GM19397 (cell line): Measurements from ENCODE around the gene RALGDS.
"Not testable (repeated sequence)": the region's sequence is repeated elsewhere in the genome, so short reads cannot be mapped to it uniquely, and the experiment has no call there.

ENCODE experiments used
- ATAC-seq: cut with Tn5 transposase; IDR thresholded peaks from one replicate; pipeline ENCODE4 v1.9.1; 2021; ENCODE audit warnings: mild to moderate bottlenecking, moderate library complexity; ENCODE audit not compliant: unreplicated experiment

RALGDS gene

GRCh38 chr9:133121198-133121914 lies at the start of gene RALGDS:
Gene RALGDS, minus strand, starts transcription at chr9:133121240. Its CDS starts 86 bp downstream, at chr9:133121154.
- peak; percentile 70 for ATAC-seq

DNA sequence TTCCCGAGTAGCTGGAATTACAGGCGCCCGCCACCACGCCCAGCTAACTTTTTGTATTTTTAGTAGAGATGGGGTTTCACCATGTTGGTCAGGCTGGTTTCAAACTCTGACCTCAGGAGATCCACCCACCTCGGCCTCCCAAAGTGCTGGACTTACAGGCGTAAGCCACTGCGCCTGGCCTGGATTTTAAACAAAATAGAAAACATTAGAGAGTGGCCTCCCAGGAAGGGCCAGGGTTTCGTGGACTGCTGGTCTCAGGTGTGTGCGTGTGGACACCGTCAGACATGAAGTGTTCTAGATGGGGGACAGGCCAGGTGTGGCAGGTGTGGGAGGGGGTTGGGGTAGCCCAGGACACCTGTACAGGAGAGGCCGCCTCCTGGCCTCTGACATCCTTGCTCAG lies 49.7 kb upstream of the RALGDS start:
- no peak for ATAC-seq

- ATAC-seq, result not testable (repeated sequence)
Measured at GRCh38 chr9:133169687-133170086, 48.6 kb upstream of the RALGDS start.

- ATAC-seq, result no peak
Measured at GRCh38 chr9:133169102-133169501, 48.1 kb upstream of the RALGDS start.

GRCh38 chr9:133168432-133168831 lies 47.4 kb upstream of the RALGDS start:
- no peak for ATAC-seq

- ATAC-seq, result no peak
Measured at GRCh38 chr9:133167769-133168168, 46.7 kb upstream of the RALGDS start.

DNA sequence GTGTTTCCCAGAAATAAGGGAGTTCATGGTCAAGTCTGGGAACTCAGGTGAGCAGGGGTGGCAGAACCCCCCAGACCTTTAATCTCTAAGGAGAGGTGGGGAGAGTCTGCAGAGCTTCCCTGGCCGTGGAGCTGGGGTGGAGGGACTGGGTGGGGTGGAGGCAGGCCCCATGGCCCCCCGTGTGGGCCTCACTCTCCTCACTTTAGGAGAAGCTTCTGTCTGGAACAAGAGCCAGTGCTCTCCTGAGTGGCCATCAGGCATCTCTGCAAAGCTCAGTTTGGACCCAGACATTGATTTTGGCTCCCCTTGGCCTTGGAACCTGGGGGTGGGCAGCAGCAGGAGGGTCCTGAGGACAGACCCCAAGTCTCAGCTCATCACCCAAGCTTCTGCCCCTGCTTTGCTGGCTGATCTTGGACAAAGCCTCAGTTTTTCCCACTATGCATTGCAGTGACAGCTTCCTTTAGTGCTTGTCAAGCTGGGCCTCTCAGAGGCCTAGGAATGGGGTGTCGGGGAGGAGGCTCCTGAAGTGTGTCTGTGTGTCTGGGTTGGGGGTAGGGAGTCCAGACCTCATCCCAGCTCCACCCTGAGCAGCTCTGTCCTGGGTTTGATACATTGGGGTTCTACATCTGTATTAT lies 46.2 kb upstream of the RALGDS start:
- ATAC-seq, result no peak

- no peak for ATAC-seq
Measured at GRCh38 chr9:133166392-133166791, 45.4 kb upstream of the RALGDS start.

- no peak for ATAC-seq
Measured at GRCh38 chr9:133165452-133165730, 44.4 kb upstream of the RALGDS start.

- ATAC-seq, result no peak
Measured at GRCh38 chr9:133164191-133164590, 43.2 kb upstream of the RALGDS start.

DNA sequence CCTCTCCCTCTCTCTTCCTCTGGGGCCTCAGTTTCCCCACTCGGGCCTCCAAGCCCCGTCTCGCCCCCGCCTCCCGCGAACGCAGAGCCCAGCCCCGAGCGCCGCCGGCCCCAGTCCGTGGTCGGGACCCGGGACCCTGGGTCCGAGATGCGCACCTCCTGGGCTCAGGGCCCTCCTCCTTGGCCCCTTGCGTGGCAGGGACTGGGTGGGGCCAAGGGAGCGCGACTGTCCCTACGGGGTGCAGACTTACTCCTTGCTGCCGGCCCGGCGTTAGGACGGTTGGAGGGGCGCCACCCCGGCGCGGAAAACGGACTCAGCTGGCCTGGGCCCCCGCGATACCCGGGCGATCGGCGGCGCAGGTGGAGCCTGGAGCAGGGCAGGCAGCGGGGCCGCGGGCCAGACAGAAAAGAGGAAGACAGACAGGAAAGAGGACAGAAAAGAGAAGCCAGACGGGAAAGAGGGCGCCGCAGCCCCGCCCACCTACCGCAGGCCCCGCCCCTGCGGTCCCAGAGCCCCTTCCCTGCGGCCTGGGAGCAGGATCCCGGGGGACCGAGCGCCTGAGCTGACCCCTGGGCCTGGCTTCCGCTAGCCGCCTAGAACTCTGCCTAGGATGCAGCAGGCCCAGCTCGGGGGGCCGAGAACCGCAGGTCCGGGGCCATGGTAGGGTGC lies 42.6 kb upstream of the RALGDS start, which contains the start of gene GBGT1:
TSS of gene GBGT1 (minus strand) at position 411 of the 669 bp plus-strand sequence. CDS start 1,502 bp downstream, outside the sequence.
- ATAC-seq, result peak; percentile 47

- ATAC-seq, result no peak
Measured at GRCh38 chr9:133162861-133163503, 41.9 kb upstream of the RALGDS start.

- ATAC-seq, result no peak
Measured at GRCh38 chr9:133161547-133161950, 40.5 kb upstream of the RALGDS start.

DNA sequence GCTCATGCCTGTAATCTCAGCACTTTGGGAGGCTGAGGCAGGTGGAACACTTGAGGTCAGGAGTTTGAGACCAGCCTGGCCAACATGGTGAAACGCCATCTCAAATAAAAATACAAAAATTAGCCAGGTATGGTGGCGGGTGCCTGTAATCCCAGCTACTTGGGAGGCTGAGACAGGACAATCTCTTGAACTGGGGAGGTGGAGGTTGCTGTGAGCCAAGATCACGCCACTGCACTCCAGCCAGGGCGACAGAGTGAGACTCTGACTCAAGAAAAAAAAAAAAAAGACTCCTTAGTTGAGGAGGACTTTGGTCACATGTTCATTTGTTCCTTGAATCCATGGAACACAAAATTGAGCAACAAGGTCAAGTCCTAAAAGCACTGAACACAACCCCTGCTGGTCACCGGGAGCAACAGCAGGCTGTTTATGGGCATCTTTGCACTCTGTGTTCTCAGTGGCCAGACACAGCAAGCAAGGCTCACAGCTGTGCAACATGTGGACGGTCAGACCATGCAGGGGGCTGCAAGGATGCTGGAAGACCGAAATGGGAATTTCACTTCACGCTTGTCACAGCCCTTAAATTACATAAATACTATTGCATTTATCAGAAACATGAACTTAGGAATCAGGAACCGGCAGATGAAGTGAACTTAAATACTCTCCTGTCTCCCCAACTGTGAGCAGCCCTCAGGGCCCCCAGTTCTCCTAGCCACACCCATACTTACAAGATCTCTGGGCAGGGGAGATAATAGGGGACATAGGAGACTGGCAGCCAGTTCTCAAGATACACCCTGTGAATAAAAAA lies 39.9 kb upstream of the RALGDS start:
- no peak for ATAC-seq

DNA sequence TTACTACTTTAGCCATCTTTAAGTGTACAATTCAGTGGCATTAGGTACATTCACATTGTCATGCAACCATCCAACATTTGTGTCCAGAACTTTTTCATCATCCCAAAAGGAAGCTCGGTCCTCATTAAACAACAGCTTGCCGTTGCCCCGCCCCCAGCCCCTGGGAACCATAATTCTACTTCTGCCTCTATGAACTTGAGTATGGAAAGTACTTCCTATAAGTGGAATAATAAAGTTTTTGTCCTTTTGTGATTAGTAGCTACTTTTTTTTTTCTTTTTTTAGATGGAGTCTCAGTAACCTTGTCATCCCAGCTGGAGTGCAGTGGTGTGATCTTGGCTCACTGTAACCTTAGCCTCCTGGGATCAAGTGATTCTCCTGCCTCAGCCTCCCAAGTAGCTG lies 37.7 kb upstream of the RALGDS start:
- no peak for ATAC-seq

DNA sequence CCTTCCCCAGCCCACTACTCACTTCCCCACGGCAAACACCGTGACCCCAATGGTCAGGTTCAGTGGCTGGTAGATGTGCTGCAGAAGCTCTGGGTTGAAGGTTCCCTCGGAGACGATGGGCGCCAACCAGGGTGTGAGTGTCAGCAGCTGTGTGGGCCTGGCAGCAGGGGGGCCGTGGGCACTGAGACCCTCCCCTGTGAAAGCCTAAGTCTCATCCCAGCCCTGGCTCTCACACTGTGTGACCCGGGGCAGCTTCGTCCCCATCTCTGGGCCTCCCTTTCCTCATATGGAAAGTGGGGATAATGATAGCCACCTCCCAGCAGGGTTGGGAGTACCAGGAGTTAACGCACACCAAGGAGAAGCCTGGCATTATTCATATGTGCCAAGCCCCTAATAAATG lies 34.1 kb upstream of the RALGDS start:
- ATAC-seq, result no peak

- ATAC-seq, result no peak
Measured at GRCh38 chr9:133154097-133154989, 33.3 kb upstream of the RALGDS start.

DNA sequence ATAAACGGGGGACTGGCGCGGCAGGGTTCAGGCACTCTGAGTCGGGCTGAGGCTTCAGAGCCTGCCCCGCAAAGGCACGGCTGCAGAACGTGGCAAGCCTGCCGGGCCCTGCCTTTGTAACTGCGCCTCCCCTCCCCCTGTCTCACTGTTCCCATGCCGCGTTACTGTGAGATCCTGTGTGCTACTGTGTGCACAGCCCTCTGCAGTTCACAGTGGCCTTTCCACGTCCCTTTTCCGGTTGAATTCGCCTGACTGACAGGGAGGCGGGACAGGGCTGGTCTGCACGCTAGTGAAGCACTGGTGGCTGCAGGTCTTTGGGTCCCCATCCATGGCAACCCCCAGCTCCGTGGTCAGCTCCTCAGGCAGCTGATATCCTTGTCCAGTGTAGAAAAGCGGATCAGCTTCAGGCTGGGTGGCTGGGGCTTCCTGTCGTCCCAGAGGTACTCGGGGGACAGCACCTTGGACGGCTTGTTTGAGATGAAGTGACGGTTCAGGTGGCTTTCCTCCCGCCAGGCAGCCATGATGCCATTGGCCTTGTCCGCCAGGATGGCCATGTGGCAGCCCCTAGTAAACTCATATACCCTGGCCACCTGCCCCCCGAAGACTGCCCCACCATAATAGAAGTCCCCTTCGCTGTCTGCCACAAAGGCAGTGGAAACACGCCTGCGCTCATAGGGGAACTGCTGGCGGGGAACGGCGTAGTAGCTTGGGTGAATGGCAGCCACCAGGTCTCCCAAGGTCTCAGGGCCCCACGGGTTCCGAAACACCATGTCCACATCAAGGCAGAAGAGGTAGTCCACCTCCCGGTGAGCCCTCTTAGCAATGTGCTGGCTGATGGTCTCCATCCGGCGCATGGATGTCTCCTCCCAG lies 32.4 kb upstream of the RALGDS start:
- no peak for ATAC-seq
